PC-3 (cell line): Measurements from ENCODE around the gene UGT2A3. TPM values are rescaled to one million over a fixed set of nuclear protein-coding genes. Genes with fewer than 3 reads are reported as not detected.

Experiments
- ATAC-seq: fragments of 200-7000 bp; cut with Tn5 transposase; 2 replicates; pipeline ENCODE4 v1.9.1; 2020; ENCODE audit warnings: mild to moderate bottlenecking, moderate library complexity
- BruUV-seq: library from RNA; stranded (reverse); fragments of 400-500 nt; replicated peaks from 2 replicates; lab custom pipeline; 2021; lab: Mats Ljungman, UMichigan
- CTCF ChIA-PET: fragments of 300-600 bp; sonication (Branson Sonifier 250); formaldehyde crosslinking; loops from one replicate; lab custom pipeline; 2022; ENCODE audit warnings: antibody characterized with exemption; lab: Charles Lee
- POLR2A ChIA-PET: fragments of 300-600 bp; sonication (Branson Sonifier 250); formaldehyde crosslinking; loops from one replicate; lab custom pipeline; 2022; ENCODE audit warnings: antibody characterized with exemption; ENCODE audit not compliant: unreplicated experiment; lab: Charles Lee
- DNase-seq: peaks from one replicate; pipeline ENCODE4 v3.0.0-alpha.2; 2015
- H2AFZ ChIP-seq: fragments of 300-600 bp; sonication (generic); 2 replicates; pipeline ENCODE4 v1.6.0; 2016; ENCODE audit warnings: antibody characterized with exemption, low read length
- H3F3A ChIP-seq: fragments of 300-600 bp; sonication (generic); one replicate; pipeline ENCODE4 v1.6.0; 2017; ENCODE audit warnings: antibody characterized with exemption, low read length, control low read depth, mild to moderate bottlenecking; ENCODE audit not compliant: unreplicated experiment
- H3K27ac ChIP-seq: fragments of 300-600 bp; sonication (generic); 2 replicates; pipeline ENCODE4 v1.5.1; 2016; ENCODE audit warnings: mild to moderate bottlenecking, low read length
- H3K27me3 ChIP-seq: fragments of 300-600 bp; sonication (generic); 2 replicates; pipeline ENCODE4 v1.6.1; 2016; ENCODE audit warnings: low read length, mixed read lengths
- H3K36me3 ChIP-seq: fragments of 300-600 bp; sonication (generic); 2 replicates; pipeline ENCODE4 v1.6.1; 2016; ENCODE audit warnings: low read depth, mixed run types, low read length, mixed read lengths
- H3K4me1 ChIP-seq: fragments of 300-600 bp; sonication (generic); 2 replicates; pipeline ENCODE4 v1.5.1; 2016; ENCODE audit warnings: low read length; ENCODE audit not compliant: insufficient read depth
- H3K4me2 ChIP-seq: fragments of 300-600 bp; sonication (generic); 2 replicates; pipeline ENCODE4 v1.6.0; 2016; ENCODE audit warnings: low read length
- H3K4me3 ChIP-seq: fragments of 300-600 bp; sonication (generic); 2 replicates; pipeline ENCODE4 v1.5.1; 2016; ENCODE audit warnings: mild to moderate bottlenecking, low read length, mixed read lengths
- H3K79me2 ChIP-seq: fragments of 300-600 bp; sonication (generic); 2 replicates; pipeline ENCODE4 v1.6.1; 2017; ENCODE audit warnings: low read length, mixed read lengths
- H3K9ac ChIP-seq: fragments of 300-600 bp; sonication (generic); 2 replicates; pipeline ENCODE4 v1.6.0; 2016; ENCODE audit warnings: mild to moderate bottlenecking, low read length
- H3K9me2 ChIP-seq: fragments of 300-600 bp; sonication (generic); replicated peaks from 2 replicates; pipeline ENCODE4 v1.6.1; 2016; ENCODE audit warnings: mixed run types, low read length, mixed read lengths
- H3K9me3 ChIP-seq: fragments of 300-600 bp; sonication (generic); 2 replicates; pipeline ENCODE4 v1.6.1; 2016; ENCODE audit warnings: low read length, mixed read lengths
- H4K20me1 ChIP-seq: fragments of 300-600 bp; sonication (generic); 2 replicates; pipeline ENCODE4 v1.6.1; 2016; ENCODE audit warnings: low read length, mixed read lengths
- CTCF ChIP-seq: fragments of 300-600 bp; sonication (generic); conservative IDR thresholded peaks from 2 replicates; pipeline ENCODE4 v1.5.1; 2017; ENCODE audit warnings: antibody characterized with exemption, low read depth, mild to moderate bottlenecking, low read length
- EZH2 ChIP-seq: fragments of 300-600 bp; sonication (generic); IDR thresholded peaks from one replicate; pipeline ENCODE4 v1.6.1; 2017; ENCODE audit warnings: antibody characterized with exemption, mild to moderate bottlenecking, low read length; ENCODE audit not compliant: unreplicated experiment
- EZH2phosphoT487 ChIP-seq: fragments of 300-600 bp; sonication (generic); IDR thresholded peaks from 2 replicates; pipeline ENCODE4 v1.6.1; 2018; ENCODE audit warnings: mild to moderate bottlenecking, antibody characterized with exemption, low read length, borderline replicate concordance
- intact Hi-C: fragments of 100-400 bp; cut with micrococcal nuclease; formaldehyde crosslinking; loops from 2 replicates; pipeline ENCODE4 v1.9.0; 2023
- total RNA-seq: library from RNA; depleted of rRNA; stranded (reverse); fragments of >200 nt; gene quantifications from 2 replicates; pipeline ENCODE4 v1.2.3, GENCODE V29; 2014

The UGT2A3 gene
- total RNA-seq, 1 experiment from 2014 or later, result not detected

- CTCF ChIA-PET, result no interaction called here
- no TSS peak for BruUV-seq
- no peaks in the 10 kb centered on the region for H3F3A ChIP-seq
Observed at GRCh38 chr4:68921051-68921450, 30.6 kb downstream of the UGT2A3 start.

GRCh38 chr4:68917016-68917415 is 34.6 kb downstream of the UGT2A3 start:
- no peak overlapping the region for H3K4me2 ChIP-seq
- H3K4me3 ChIP-seq, result no peak overlapping the region
- ChIA-PET CTCF (no interaction called here), POLR2A (no interaction called here)
- TF ChIP-seq CTCF (no peak), EZH2phosphoT487 (no peak), EZH2 (no peak)
- no peaks in the 10 kb centered on the region for H3K9me3 ChIP-seq
- H3K27me3 ChIP-seq, result no peaks in the 10 kb centered on the region
- H3K9ac ChIP-seq, result no peak overlapping the region
- H3K4me1 ChIP-seq, result peaks cover 14% of the 10 kb centered on the region
- BruUV-seq, result no TSS peak
- H3K79me2 ChIP-seq, result no peaks in the 10 kb centered on the region
- intact Hi-C loops, result no loop called here
- ATAC-seq (no peak), DNase-seq (no peak)
- no peaks in the 10 kb centered on the region for H3K36me3 ChIP-seq
- H3K9me2 ChIP-seq, result no peaks in the 10 kb centered on the region
- no peak overlapping the region for H3K27ac ChIP-seq
- H4K20me1 ChIP-seq, result no peaks in the 10 kb centered on the region
- no peak overlapping the region for H2AFZ ChIP-seq
- H3F3A ChIP-seq, result no peaks in the 10 kb centered on the region

More at GRCh38 chr4:68921051-68921450, 30.6 kb downstream of the UGT2A3 start:
- Histone ChIP-seq H3K9me2 (no peaks in the 10 kb centered on the region), H3K9me3 (no peaks in the 10 kb centered on the region), H4K20me1 (no peaks in the 10 kb centered on the region), H3K36me3 (no peaks in the 10 kb centered on the region), H3K79me2 (no peaks in the 10 kb centered on the region), H3K27me3 (no peaks in the 10 kb centered on the region), H3K4me3 (no peak overlapping the region), H3K4me2 (no peak overlapping the region), H3K27ac (no peak overlapping the region), H3K9ac (no peak overlapping the region), H2AFZ (no peak overlapping the region), H3K4me1 (no peaks in the 10 kb centered on the region)
- intact Hi-C loops, result no loop called here
- DNase-seq (no peak), ATAC-seq (no peak)
- POLR2A ChIA-PET, result no interaction called here
- TF ChIP-seq CTCF (no peak), EZH2 (no peak), EZH2phosphoT487 (no peak)

- Histone ChIP-seq H3F3A (no peaks in the 10 kb centered on the region), H3K36me3 (no peaks in the 10 kb centered on the region), H4K20me1 (no peaks in the 10 kb centered on the region), H3K9ac (no peak overlapping the region), H3K9me2 (no peaks in the 10 kb centered on the region), H3K27me3 (no peaks in the 10 kb centered on the region), H2AFZ (no peak overlapping the region), H3K27ac (peak overlapping the region; percentile 26), H3K4me3 (no peak overlapping the region), H3K9me3 (no peaks in the 10 kb centered on the region), H3K4me1 (peaks cover 14% of the 10 kb centered on the region), H3K4me2 (peak overlapping the region; percentile 13; the same call in 1 of the 2 replicates), H3K79me2 (no peaks in the 10 kb centered on the region)
- no TSS peak for BruUV-seq
- ATAC-seq, result peak; percentile 92
- POLR2A ChIA-PET, result no interaction called here
- CTCF ChIA-PET, result no interaction called here
- peak; percentile 74 for DNase-seq
- TF ChIP-seq EZH2, result no peak
- no peak for TF ChIP-seq CTCF
- no peak for TF ChIP-seq EZH2phosphoT487
- intact Hi-C loops, result loop anchor here (5.0 kb wide), 2 partner anchors 39 to 184 kb away; partner anchors contain the start of genes UGT2A3 and UGT2B7
Observed at GRCh38 chr4:68912807-68913206, 38.8 kb downstream of the UGT2A3 start.
